Posterior vena cava (tissue), 2 donors: ENCODE measurements around the gene UGT2B7. TPM values are rescaled to one million over a fixed set of nuclear protein-coding genes. Genes with fewer than 3 reads are reported as not detected.
A peak's percentile ranks its signal among the peaks of the same experiment; 100 is the strongest.
"Not testable (repeated sequence)": the region's sequence is repeated elsewhere in the genome, so short reads cannot be mapped to it uniquely, and the experiment has no call there.

Experiments
- DNase-seq: peaks from one replicate; pipeline ENCODE4 v3.0.0-alpha.2; 2020; ENCODE audit warnings: low spot score
- intact Hi-C, 2 donors: fragments of 100-400 bp; cut with DNase I; formaldehyde crosslinking; loops; one replicate each; pipeline versions ENCODE4 v1.14.1 to v1.14.2; 2022 to 2023
- total RNA-seq, 2 donors: library from RNA; stranded (reverse); fragmentation: NEBNext Ultra II Directional; extraction: Animal tissue kit (Norgen Biotek cat#: 25700); gene quantifications; one replicate each; pipeline ENCODE4 v1.2.1, GENCODE V29; 2021
- donor health status: DM: yes; HTN: yes; CAD: no.
- donor health status: DM: yes; HTN: yes; CAD: no.

UGT2B7 gene
- total RNA-seq, 2 donors from 2014 or later: not detected

- no peak for DNase-seq
- intact Hi-C loops: no loop called here
These were observed 21.0 kb upstream of the UGT2B7 start for GRCh38 chr4:69075061-69075792.

GRCh38 chr4:69078852-69079251 lies 17.4 kb upstream of the UGT2B7 start:
- intact Hi-C loops: no loop called here
- no peak for DNase-seq

- DNase-seq: no peak
- intact Hi-C loops: no loop called here
These were observed 7.8 kb upstream of the UGT2B7 start for GRCh38 chr4:69088473-69088872.

GRCh38 chr4:69089388-69089787 lies 6.9 kb upstream of the UGT2B7 start:
- intact Hi-C loops: no loop called here
- DNase-seq: no peak

- intact Hi-C loops: no loop called here
- no peak for DNase-seq
These were observed 4.1 kb upstream of the UGT2B7 start for GRCh38 chr4:69092190-69092589.

GRCh38 chr4:69092980-69093568 lies 3.2 kb upstream of the UGT2B7 start:
- intact Hi-C loops: no loop called here
- no peak for DNase-seq

- intact Hi-C loops: no loop called here
- no peak for DNase-seq
These were observed 2.6 kb upstream of the UGT2B7 start for GRCh38 chr4:69093681-69094080.

- no peak for DNase-seq
- intact Hi-C loops: no loop called here
These were observed 958 bp upstream of the UGT2B7 start for GRCh38 chr4:69095301-69095731.

GRCh38 chr4:69096810-69097209 lies 536 bp downstream of the UGT2B7 start:
- intact Hi-C loops: no loop called here
- no peak for DNase-seq

- DNase-seq: no peak
- intact Hi-C loops: no loop called here
These were observed 2.2 kb downstream of the UGT2B7 start for GRCh38 chr4:69098470-69098869.

- no peak for DNase-seq
- intact Hi-C loops: no loop called here
These were observed 3.6 kb downstream of the UGT2B7 start for GRCh38 chr4:69099910-69100309.

GRCh38 chr4:69102668-69103067 lies 6.4 kb downstream of the UGT2B7 start:
- DNase-seq, intact Hi-C loops: not testable (repeated sequence)

GRCh38 chr4:69104719-69105275 lies 8.5 kb downstream of the UGT2B7 start:
- DNase-seq: no peak
- intact Hi-C loops: no loop called here

GRCh38 chr4:69115151-69115850 lies 19.0 kb downstream of the UGT2B7 start:
- peak; percentile 62 for DNase-seq
- intact Hi-C loops: not testable (repeated sequence)

- intact Hi-C loops: no loop called here
- DNase-seq: no peak
These were observed 19.6 kb downstream of the UGT2B7 start for GRCh38 chr4:69115851-69116213.

- intact Hi-C loops: no loop called here
- no peak for DNase-seq
These were observed 20.5 kb downstream of the UGT2B7 start for GRCh38 chr4:69116645-69117321.

GRCh38 chr4:69120870-69121269 lies 24.6 kb downstream of the UGT2B7 start:
- DNase-seq: no peak
- intact Hi-C loops: no loop called here

- intact Hi-C loops: no loop called here
These were observed 26.2 kb downstream of the UGT2B7 start for GRCh38 chr4:69122476-69122875.

GRCh38 chr4:69124941-69125340 lies 28.7 kb downstream of the UGT2B7 start:
- no peak for DNase-seq
- intact Hi-C loops: no loop called here

More at GRCh38 chr4:69122476-69122875, 26.2 kb downstream of the UGT2B7 start:
- no peak for DNase-seq

- intact Hi-C loops: no loop called here
- DNase-seq: no peak
These were observed 29.8 kb downstream of the UGT2B7 start for GRCh38 chr4:69126024-69126423.
